ENCODE data around the gene ATF2.
A peak's percentile ranks its signal among the peaks of the same experiment; 100 is the strongest.

ATF2 gene

DNA sequence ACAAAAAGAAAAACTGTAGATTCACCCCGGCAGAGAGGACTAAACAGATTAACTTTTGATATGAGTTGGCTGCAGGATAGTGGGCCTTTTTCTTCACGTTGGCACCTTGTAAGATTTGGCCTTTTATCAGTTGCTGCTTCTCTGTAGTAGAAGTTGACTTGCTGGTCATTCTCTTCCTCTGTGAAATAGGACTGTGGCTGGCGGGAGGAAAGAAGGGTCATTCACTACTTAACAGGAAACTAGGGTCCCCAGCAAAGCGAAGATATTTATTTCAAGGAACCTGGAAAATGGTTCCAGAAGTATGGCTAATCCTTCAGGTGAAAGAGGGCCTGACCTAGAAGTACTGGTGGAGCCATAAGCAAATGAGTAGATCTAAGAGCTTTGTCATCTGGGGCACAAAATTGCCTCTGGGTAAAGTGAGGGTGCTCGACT is 13.9 kb upstream of the ATF2 start:
- H3K4me3 ChIP-seq (ENCODE audit: insufficient read depth, low read depth, low read length), result peak overlapping the region; percentile 89
- H3K27ac ChIP-seq (ENCODE audit: insufficient read depth, low read depth, low read length, poor library complexity, severe bottlenecking), result no peak overlapping the region
- H3K9me3 ChIP-seq (ENCODE audit: control insufficient read depth, low read length), result no peaks in the 10 kb centered on the region
- 75 to 79% methylated on average over 5 of the region's 5 CpGs for WGBS, 2 experiments
- H3K36me3 ChIP-seq (ENCODE audit: control insufficient read depth, insufficient read depth, low read length), result peaks cover 21% of the 10 kb centered on the region
- H3K27me3 ChIP-seq (ENCODE audit: control insufficient read depth, insufficient read depth, low read length, poor library complexity, severe bottlenecking), result no peaks in the 10 kb centered on the region
- H3K4me1 ChIP-seq (ENCODE audit: control insufficient read depth, insufficient read depth, low read length), result peaks cover 6% of the 10 kb centered on the region

DNA sequence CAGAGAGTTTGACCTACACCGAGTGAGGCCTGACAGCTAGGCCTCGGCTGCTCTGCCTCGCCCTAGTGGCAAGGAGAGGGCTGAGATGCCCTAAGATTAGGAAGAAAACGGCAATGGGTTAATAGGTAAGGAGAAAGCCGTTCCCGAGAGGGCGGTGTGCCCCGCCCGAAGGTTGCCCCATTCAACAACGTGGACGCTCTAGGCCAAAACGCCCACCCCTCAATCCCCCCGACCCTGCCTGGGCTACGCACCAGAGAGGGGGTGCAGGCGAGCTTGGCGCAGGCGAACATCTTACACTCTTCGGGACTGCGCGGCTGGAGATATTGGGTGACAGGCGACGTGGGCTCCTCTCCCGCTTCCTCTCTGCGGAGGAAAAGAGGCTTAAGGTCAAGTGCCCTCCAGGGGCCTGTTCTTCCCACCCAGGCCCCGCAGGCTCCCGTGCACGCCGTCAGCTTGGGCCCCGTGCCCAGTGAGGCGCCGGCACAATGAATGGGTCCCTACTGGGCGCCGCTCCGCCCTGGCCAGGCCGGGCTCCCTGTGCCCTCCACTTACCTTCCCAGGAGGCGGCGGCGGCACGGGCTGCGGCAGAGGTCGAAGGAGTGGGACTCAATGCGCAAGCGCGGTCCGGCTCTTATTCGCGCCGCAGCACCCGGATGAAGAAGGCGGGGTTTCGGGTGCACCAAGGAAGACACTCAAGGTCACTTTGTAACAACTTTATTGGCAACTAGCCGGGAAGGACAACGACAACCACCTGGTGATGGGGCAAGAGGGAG is 13.3 kb upstream of the ATF2 start, which contains the start of gene ATP5MC3:
Gene ATP5MC3, minus strand, starts transcription at position 607 of the 773 bp plus-strand sequence. Its CDS starts 317 bp downstream, at position 290.
- Histone ChIP-seq H3K4me3 (ENCODE audit: insufficient read depth, low read depth, low read length) (peak within 1 kb of the TSS; percentile 89), H3K36me3 (ENCODE audit: control insufficient read depth, insufficient read depth, low read length) (peaks cover 21% of the 10 kb centered on the region), H3K9me3 (ENCODE audit: control insufficient read depth, low read length) (no peaks in the 10 kb centered on the region), H3K4me1 (ENCODE audit: control insufficient read depth, insufficient read depth, low read length) (peaks cover 6% of the 10 kb centered on the region), H3K27ac (ENCODE audit: insufficient read depth, low read depth, low read length, poor library complexity, severe bottlenecking) (peak within 1 kb of the TSS; percentile 62), H3K27me3 (ENCODE audit: control insufficient read depth, insufficient read depth, low read length, poor library complexity, severe bottlenecking) (no peaks in the 10 kb centered on the region)
- WGBS, 2 experiments, result 0% methylated on average over 53 of the region's 53 CpGs

DNA sequence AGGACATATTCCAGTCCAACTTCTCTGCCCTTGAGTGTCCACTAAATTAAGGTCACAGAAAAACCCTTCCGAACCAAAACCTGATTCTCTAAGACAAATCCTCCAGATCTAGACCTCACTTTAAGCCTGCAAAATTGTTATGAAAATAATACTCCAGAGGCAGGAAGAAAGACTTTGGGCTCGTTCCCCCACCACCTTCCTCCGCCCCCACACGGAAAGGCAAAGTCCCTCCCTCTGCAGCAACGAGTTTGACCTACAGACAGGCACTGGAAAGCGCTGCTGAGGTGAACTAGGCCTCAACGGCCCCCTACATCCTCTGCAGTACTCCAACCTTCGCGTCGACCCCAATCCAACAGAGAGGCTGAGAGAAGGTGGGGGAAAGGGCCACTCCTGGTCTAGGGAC is 12.7 kb upstream of the ATF2 start:
- Histone ChIP-seq H3K27me3 (ENCODE audit: control insufficient read depth, insufficient read depth, low read length, poor library complexity, severe bottlenecking) (no peaks in the 10 kb centered on the region), H3K4me3 (ENCODE audit: insufficient read depth, low read depth, low read length) (peak overlapping the region; percentile 89), H3K4me1 (ENCODE audit: control insufficient read depth, insufficient read depth, low read length) (peaks cover 6% of the 10 kb centered on the region), H3K27ac (ENCODE audit: insufficient read depth, low read depth, low read length, poor library complexity, severe bottlenecking) (peak overlapping the region; percentile 62), H3K9me3 (ENCODE audit: control insufficient read depth, low read length) (no peaks in the 10 kb centered on the region), H3K36me3 (ENCODE audit: control insufficient read depth, insufficient read depth, low read length) (peaks cover 21% of the 10 kb centered on the region)
- 8 to 9% methylated on average over 10 of the region's 10 CpGs for WGBS, 2 experiments

DNA sequence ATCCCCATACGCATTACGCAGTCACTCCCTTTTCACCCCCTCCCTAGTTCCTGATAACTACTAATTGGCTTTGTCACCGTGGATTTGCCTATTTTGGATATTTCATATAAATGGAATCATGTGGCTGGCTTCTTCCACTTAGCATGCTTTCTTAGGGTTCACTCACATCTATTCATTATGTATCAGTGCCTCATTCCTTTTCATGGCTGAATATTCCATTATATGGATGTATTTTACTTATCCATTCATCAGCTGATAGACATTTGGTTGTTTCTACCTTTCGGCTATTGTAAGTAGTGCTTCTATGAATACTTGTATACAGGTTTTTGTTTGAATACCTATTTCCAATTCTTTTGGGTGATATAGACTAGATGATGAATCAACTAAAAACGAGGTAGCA is 8.6 kb upstream of the ATF2 start:
- peaks cover 21% of the 10 kb centered on the region for H3K36me3 ChIP-seq (ENCODE audit: control insufficient read depth, insufficient read depth, low read length)
- no peak overlapping the region for H3K4me3 ChIP-seq (ENCODE audit: insufficient read depth, low read depth, low read length)
- H3K9me3 ChIP-seq (ENCODE audit: control insufficient read depth, low read length), result no peaks in the 10 kb centered on the region
- WGBS, 2 experiments, result 33 to 55% methylated on average over 3 to 5 of the region's 5 CpGs
- H3K4me1 ChIP-seq (ENCODE audit: control insufficient read depth, insufficient read depth, low read length), result peaks cover 6% of the 10 kb centered on the region
- no peaks in the 10 kb centered on the region for H3K27me3 ChIP-seq (ENCODE audit: control insufficient read depth, insufficient read depth, low read length, poor library complexity, severe bottlenecking)
- no peak overlapping the region for H3K27ac ChIP-seq (ENCODE audit: insufficient read depth, low read depth, low read length, poor library complexity, severe bottlenecking)

- no peak overlapping the region for H3K4me3 ChIP-seq (ENCODE audit: insufficient read depth, low read depth, low read length)
- H3K27ac ChIP-seq (ENCODE audit: insufficient read depth, low read depth, low read length, poor library complexity, severe bottlenecking), result no peak overlapping the region
- WGBS, 2 experiments, result 73 to 92% methylated on average over 1 of the region's 1 CpG
- no peaks in the 10 kb centered on the region for H3K27me3 ChIP-seq (ENCODE audit: control insufficient read depth, insufficient read depth, low read length, poor library complexity, severe bottlenecking)
- peaks cover 21% of the 10 kb centered on the region for H3K36me3 ChIP-seq (ENCODE audit: control insufficient read depth, insufficient read depth, low read length)
- no peaks in the 10 kb centered on the region for H3K9me3 ChIP-seq (ENCODE audit: control insufficient read depth, low read length)
- H3K4me1 ChIP-seq (ENCODE audit: control insufficient read depth, insufficient read depth, low read length), result peaks cover 6% of the 10 kb centered on the region
These were observed 7.9 kb upstream of the ATF2 start for GRCh38 chr2:175175896-175176295.

GRCh38 chr2:175175320-175175719 is 7.3 kb upstream of the ATF2 start:
- no peaks in the 10 kb centered on the region for H3K27me3 ChIP-seq (ENCODE audit: control insufficient read depth, insufficient read depth, low read length, poor library complexity, severe bottlenecking)
- no peaks in the 10 kb centered on the region for H3K9me3 ChIP-seq (ENCODE audit: control insufficient read depth, low read length)
- WGBS, 2 experiments, result 81 to 98% methylated on average over 1 to 2 of the region's 2 CpGs
- no peak overlapping the region for H3K4me3 ChIP-seq (ENCODE audit: insufficient read depth, low read depth, low read length)
- H3K27ac ChIP-seq (ENCODE audit: insufficient read depth, low read depth, low read length, poor library complexity, severe bottlenecking), result no peak overlapping the region
- peaks cover 21% of the 10 kb centered on the region for H3K36me3 ChIP-seq (ENCODE audit: control insufficient read depth, insufficient read depth, low read length)
- peaks cover 4% of the 10 kb centered on the region for H3K4me1 ChIP-seq (ENCODE audit: control insufficient read depth, insufficient read depth, low read length)

GRCh38 chr2:175170659-175171304 is 2.8 kb upstream of the ATF2 start:
- H3K36me3 ChIP-seq (ENCODE audit: control insufficient read depth, insufficient read depth, low read length), result no peaks in the 10 kb centered on the region
- 87 to 91% methylated on average over 3 of the region's 3 CpGs for WGBS, 2 experiments
- no peak overlapping the region for H3K4me3 ChIP-seq (ENCODE audit: insufficient read depth, low read depth, low read length)
- H3K9me3 ChIP-seq (ENCODE audit: control insufficient read depth, low read length), result no peaks in the 10 kb centered on the region
- no peaks in the 10 kb centered on the region for H3K27me3 ChIP-seq (ENCODE audit: control insufficient read depth, insufficient read depth, low read length, poor library complexity, severe bottlenecking)
- no peak overlapping the region for H3K27ac ChIP-seq (ENCODE audit: insufficient read depth, low read depth, low read length, poor library complexity, severe bottlenecking)
- H3K4me1 ChIP-seq (ENCODE audit: control insufficient read depth, insufficient read depth, low read length), result no peaks in the 10 kb centered on the region

- no peaks in the 10 kb centered on the region for H3K4me1 ChIP-seq (ENCODE audit: control insufficient read depth, insufficient read depth, low read length)
- 65 to 86% methylated on average over 1 to 3 of the region's 3 CpGs for WGBS, 2 experiments
- H3K36me3 ChIP-seq (ENCODE audit: control insufficient read depth, insufficient read depth, low read length), result no peaks in the 10 kb centered on the region
- no peaks in the 10 kb centered on the region for H3K9me3 ChIP-seq (ENCODE audit: control insufficient read depth, low read length)
- no peak overlapping the region for H3K27ac ChIP-seq (ENCODE audit: insufficient read depth, low read depth, low read length, poor library complexity, severe bottlenecking)
- H3K27me3 ChIP-seq (ENCODE audit: control insufficient read depth, insufficient read depth, low read length, poor library complexity, severe bottlenecking), result no peaks in the 10 kb centered on the region
- peak overlapping the region; percentile 74 for H3K4me3 ChIP-seq (ENCODE audit: insufficient read depth, low read depth, low read length)
These were observed 1.2 kb upstream of the ATF2 start for GRCh38 chr2:175169191-175169590.

DNA sequence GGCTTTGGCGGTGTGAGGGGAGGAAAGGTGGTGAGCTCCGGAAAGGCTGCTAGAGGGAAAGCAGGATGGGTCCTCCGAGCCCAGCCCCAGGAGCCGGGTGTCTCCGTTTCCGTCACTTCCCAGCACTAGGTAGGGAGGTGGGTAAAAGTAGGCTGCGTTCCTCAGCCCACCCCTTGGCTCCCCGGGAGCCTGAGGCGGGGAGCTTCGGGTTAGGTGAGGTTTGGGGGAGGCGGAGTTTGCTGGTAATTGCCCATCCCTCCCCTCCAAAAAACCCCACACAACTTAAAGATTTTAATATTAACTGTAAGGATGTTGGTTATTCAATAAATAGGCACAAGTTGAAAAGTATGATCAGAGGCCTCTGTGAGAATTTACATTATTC is 552 bp upstream of the ATF2 start:
- Histone ChIP-seq H3K9me3 (ENCODE audit: control insufficient read depth, low read length) (no peaks in the 10 kb centered on the region), H3K4me1 (ENCODE audit: control insufficient read depth, insufficient read depth, low read length) (no peaks in the 10 kb centered on the region), H3K27me3 (ENCODE audit: control insufficient read depth, insufficient read depth, low read length, poor library complexity, severe bottlenecking) (no peaks in the 10 kb centered on the region), H3K36me3 (ENCODE audit: control insufficient read depth, insufficient read depth, low read length) (no peaks in the 10 kb centered on the region), H3K4me3 (ENCODE audit: insufficient read depth, low read depth, low read length) (peak overlapping the region; percentile 74), H3K27ac (ENCODE audit: insufficient read depth, low read depth, low read length, poor library complexity, severe bottlenecking) (no peak overlapping the region)
- WGBS, 2 experiments, result 0 to 1% methylated on average over 7 of the region's 11 CpGs

GRCh38 chr2:175167076-175167791 is 769 bp downstream of the ATF2 start:
- H3K4me1 ChIP-seq (ENCODE audit: control insufficient read depth, insufficient read depth, low read length), result no peaks in the 10 kb centered on the region
- H3K4me3 ChIP-seq (ENCODE audit: insufficient read depth, low read depth, low read length), result peak overlapping the region; percentile 80
- no peaks in the 10 kb centered on the region for H3K36me3 ChIP-seq (ENCODE audit: control insufficient read depth, insufficient read depth, low read length)
- no peaks in the 10 kb centered on the region for H3K27me3 ChIP-seq (ENCODE audit: control insufficient read depth, insufficient read depth, low read length, poor library complexity, severe bottlenecking)
- no peaks in the 10 kb centered on the region for H3K9me3 ChIP-seq (ENCODE audit: control insufficient read depth, low read length)
- WGBS, 2 experiments, result 0 to 1% methylated on average over 30 to 32 of the region's 32 CpGs
- H3K27ac ChIP-seq (ENCODE audit: insufficient read depth, low read depth, low read length, poor library complexity, severe bottlenecking), result peak overlapping the region; percentile 83

Measured in ectodermal cell (in vitro differentiated cells).